Right lobe of liver (tissue), 6 donors: ENCODE results near the gene YOD1. TPM values are rescaled to one million over a fixed set of nuclear protein-coding genes. Genes with fewer than 3 reads are reported as not detected.

ENCODE experiments used
- ATAC-seq, 4 donors: fragments of 200-7000 bp; cut with Tn5 transposase; one replicate each; pipeline ENCODE4 v1.9.1; 2020; ENCODE audit warnings: mild to moderate bottlenecking in 4 of 4, moderate library complexity in 4 of 4
- DNase-seq, 3 donors: peaks; one replicate each; pipeline ENCODE4 v3.0.0-alpha.2; 2020
- H3K27ac ChIP-seq, 3 donors: fragments of 200-600 bp; one replicate each; pipeline ENCODE4 v1.8.0; 2022
- H3K27me3 ChIP-seq, 2 donors: fragments of 200-600 bp; one replicate each; pipeline ENCODE4 v1.8.0; 2022
- H3K36me3 ChIP-seq, 4 donors: fragments of 200-600 bp; sonication (generic) in 1 of 4; one replicate each; pipeline versions ENCODE4 v1.5.1 to v1.8.0; 2017 to 2022; ENCODE audit warnings: control low read depth in 1 of 4
- H3K4me1 ChIP-seq, 4 donors: fragments of 200-600 bp; sonication (generic) in 1 of 4; one replicate each; pipeline versions ENCODE4 v1.5.1 to v1.8.0; 2017 to 2022; ENCODE audit warnings: control low read depth in 1 of 4
- H3K4me3 ChIP-seq, 3 donors: fragments of 200-600 bp; one replicate each; pipeline ENCODE4 v1.8.0; 2022
- H3K9me3 ChIP-seq, 4 donors: fragments of 200-600 bp; sonication (generic) in 1 of 4; one replicate each; pipeline versions ENCODE4 v1.5.1 to v1.8.0; 2017 to 2022; ENCODE audit warnings: control low read depth in 1 of 4
- CTCF ChIP-seq, 4 donors: fragments of 200-600 bp in 3 of 4; fragments of 450-650 bp in 1 of 4; IDR thresholded peaks; one replicate each; pipeline versions ENCODE4 v1.5.1 to v1.8.0; 2016 to 2022; ENCODE audit warnings: antibody characterized with exemption in 4 of 4, mild to moderate bottlenecking in 2 of 4
- POLR2A ChIP-seq: fragments of 450-650 bp; IDR thresholded peaks from one replicate; pipeline ENCODE4 v1.6.1; 2017; ENCODE audit warnings: antibody characterized with exemption, mild to moderate bottlenecking
- WGBS: methylation state at CpG from one replicate; pipeline ENCODE4 v1.1.6; 2018; ENCODE audit warnings: low coverage, low lambda C conversion rate; ENCODE audit not compliant: insufficient coverage; ENCODE audit errors: missing lambda C conversion rate; 5-methylcytosine and 5-hydroxymethylcytosine counted together
- intact Hi-C, 2 donors: fragments of 100-400 bp; cut with DNase I; formaldehyde crosslinking; loops; one replicate each; pipeline versions ENCODE4 v1.11.2 to v1.14.1; 2022
- total RNA-seq, 6 experiments: library from RNA; depleted of rRNA in 2 of 6; stranded (reverse); fragments of >200 nt in 2 of 6; fragmentation: NEBNext Ultra II Directional in 3 of 6; extraction: Animal tissue kit (Norgen Biotek cat#: 25700) in 3 of 6; gene quantifications; one replicate each; pipeline versions ENCODE4 v1.1.0 to v1.2.4, GENCODE V29; 2016 to 2023
- donor health status: DM: no; HTN: yes; CAD: no.
- donor health status: DM: no; HTN: no; CAD: no.
- donor health status: DM: no; HTN: no; CAD: no.
- donor health status: DM: no; HTN: yes; CAD: no.
- donor health status: DM: no; HTN: yes; CAD: no.

YOD1 gene
- total RNA-seq, 6 experiments from 2014 or later = 3.0 to 4.8 (median 3.5) TPM

GRCh38 chr1:207017615-207018559 lies 33.1 kb downstream of the YOD1 start:
- H3K27me3 ChIP-seq = no peaks in the 10 kb centered on the region
- no peaks in the 10 kb centered on the region for H3K36me3 ChIP-seq
- 55% methylated on average over 7 of the region's 7 CpGs for WGBS
- intact Hi-C loops = no loop called here
- DNase-seq (no peak), ATAC-seq (peak; percentile 35 to 60 (median 46))
- H3K9me3 ChIP-seq = no peaks in the 10 kb centered on the region
- no peak for TF ChIP-seq CTCF (IDR thresholded peaks at IDR 0.05)
- TF ChIP-seq POLR2A = no peak
- H3K27ac ChIP-seq = no peak overlapping the region
- H3K4me3 ChIP-seq = no peak overlapping the region
- H3K4me1 ChIP-seq = no peaks in the 10 kb centered on the region

GRCh38 chr1:207015791-207016190 lies 35.2 kb downstream of the YOD1 start:
- no peaks in the 10 kb centered on the region for H3K36me3 ChIP-seq
- no peak for ATAC-seq
- TF ChIP-seq CTCF (IDR thresholded peaks at IDR 0.05) = no peak
- no peak for TF ChIP-seq POLR2A
- no peaks in the 10 kb centered on the region for H3K9me3 ChIP-seq
- no peaks in the 10 kb centered on the region for H3K4me1 ChIP-seq
- no peak for DNase-seq
- no peak overlapping the region for H3K27ac ChIP-seq
- no peak overlapping the region for H3K4me3 ChIP-seq
- 60% methylated on average over 1 of the region's 3 CpGs for WGBS
- intact Hi-C loops = no loop called here
- no peaks in the 10 kb centered on the region for H3K27me3 ChIP-seq

- TF ChIP-seq POLR2A (no peak), CTCF (IDR thresholded peaks at IDR 0.05) (no peak)
- ATAC-seq = no peak
- Histone ChIP-seq H3K9me3 (no peaks in the 10 kb centered on the region), H3K4me1 (no peaks in the 10 kb centered on the region), H3K36me3 (no peaks in the 10 kb centered on the region), H3K4me3 (no peak overlapping the region), H3K27ac (no peak overlapping the region), H3K27me3 (no peaks in the 10 kb centered on the region)
- no peak for DNase-seq
- 84% methylated on average over 3 of the region's 3 CpGs for whole genome bisulfite sequencing
- intact Hi-C loops = no loop called here
Measured at GRCh38 chr1:207014728-207015127, 36.3 kb downstream of the YOD1 start.

DNA sequence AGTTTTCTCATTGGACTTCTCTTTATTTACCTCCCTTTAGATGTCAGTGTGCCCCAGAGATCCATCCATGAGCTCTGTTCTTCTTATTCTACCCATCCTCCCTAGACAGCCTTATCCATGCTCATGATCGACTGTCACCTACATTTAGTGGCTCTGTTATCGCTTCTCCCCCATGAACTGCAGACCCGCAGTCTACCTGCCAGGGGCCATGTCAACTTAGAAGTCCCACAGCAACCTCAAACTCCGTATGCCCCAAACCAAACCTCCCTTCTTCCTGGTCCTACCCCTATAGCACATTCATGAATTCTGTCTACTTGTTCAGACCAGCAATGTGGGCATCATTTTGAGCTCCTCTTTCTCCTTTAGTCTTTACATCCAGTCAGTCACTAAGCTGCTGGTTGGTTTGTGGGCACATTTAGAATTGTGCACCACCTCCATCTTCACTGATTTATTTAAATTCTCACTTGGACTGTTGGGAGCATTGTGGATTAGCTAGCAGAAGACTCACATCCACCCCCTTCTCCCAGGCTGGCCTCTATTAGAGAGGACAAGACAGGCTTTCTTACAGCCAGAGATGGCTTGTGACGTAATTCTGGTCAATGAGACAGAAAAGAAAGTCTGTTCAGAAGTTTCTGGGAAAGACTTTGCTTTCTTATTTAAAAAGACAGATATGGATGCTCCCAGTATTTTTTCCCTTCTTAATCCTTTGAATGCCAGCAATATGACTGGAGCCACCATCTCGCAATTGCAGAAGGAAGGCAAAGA lies 37.5 kb downstream of the YOD1 start:
- ATAC-seq (no peak), DNase-seq (no peak)
- 93% methylated on average over 6 of the region's 6 CpGs for WGBS
- intact Hi-C loops = no loop called here
- Histone ChIP-seq H3K36me3 (no peaks in the 10 kb centered on the region), H3K4me1 (no peaks in the 10 kb centered on the region), H3K27me3 (no peaks in the 10 kb centered on the region), H3K4me3 (no peak overlapping the region), H3K27ac (no peak overlapping the region), H3K9me3 (no peaks in the 10 kb centered on the region)
- TF ChIP-seq CTCF (IDR thresholded peaks at IDR 0.05) = no peak
- TF ChIP-seq POLR2A = no peak
